ENCODE data around the gene PDZRN3. TPM values are rescaled to one million over a fixed set of nuclear protein-coding genes. Genes with fewer than 3 reads are reported as not detected.

Gene PDZRN3
- total and polyA plus RNA-seq, 2 of the 13 experiments (the other 11 are each of a cell fraction or from before 2014, with no cell fraction given) = not detected

DNA sequence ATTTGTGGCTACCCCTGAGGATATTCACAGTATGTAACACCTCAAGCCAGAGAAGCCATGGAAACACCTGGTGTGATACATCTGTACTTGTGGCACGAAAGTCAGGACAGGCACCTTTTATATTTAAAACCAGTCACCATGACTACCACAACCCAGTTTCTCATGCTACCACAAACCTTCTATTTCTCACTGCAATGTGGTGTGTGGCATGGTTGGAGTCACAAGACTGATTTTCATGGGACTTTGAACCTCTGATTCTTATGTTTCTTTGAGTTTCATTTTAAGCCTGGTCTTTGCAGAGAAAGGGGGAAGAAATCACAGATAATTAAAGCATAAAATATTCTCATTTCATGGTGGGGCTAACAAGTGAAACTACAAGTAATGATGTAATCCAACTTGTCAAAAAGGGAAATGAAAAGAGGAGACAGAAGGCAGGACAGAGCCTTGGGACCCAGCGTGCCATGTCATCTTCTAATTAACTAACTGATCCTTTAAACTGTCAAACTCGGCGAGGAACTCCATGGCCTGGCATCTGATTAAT lies 175.9 kb downstream of the PDZRN3 start:
- Histone ChIP-seq H3K36me3 (replicated peaks in 1 of 2; ENCODE audit: control insufficient read depth in 1 of 2, insufficient read depth in 2 of 2, low read length in 2 of 2) (no peaks in the 10 kb centered on the region), H3K4me1 (ENCODE audit: insufficient read depth, low read length) (no peaks in the 10 kb centered on the region), H3K27ac (ENCODE audit: extremely low read length, insufficient read depth, low read length) (no peak overlapping the region), H3K27me3 (ENCODE audit: control insufficient read depth in 1 of 2, insufficient read depth in 2 of 2, low read length in 2 of 2) (no peaks in the 10 kb centered on the region), H3K79me2 (ENCODE audit: insufficient read depth, low read length) (no peaks in the 10 kb centered on the region), H2AFZ (ENCODE audit: low read length) (no peak overlapping the region), H3K4me2 (ENCODE audit: low read depth, low read length) (no peak overlapping the region), H3K9ac (ENCODE audit: insufficient read depth, low read depth, low read length) (no peak overlapping the region), H3K4me3 (replicated peaks in 1 of 3; ENCODE audit: insufficient read depth in 1 of 3, low read depth in 2 of 3, low read length in 3 of 3) (no peak overlapping the region), H3K9me3 (ENCODE audit: low read length) (no peaks in the 10 kb centered on the region), H4K20me1 (ENCODE audit: insufficient read depth, low read length) (no peaks in the 10 kb centered on the region)
- in situ Hi-C loops (cut with HindIII; ENCODE audit: extremely low pct_ligation_motif_present, low pct_unique_long_range_greater_than_20kb) = no loop called here
- CTCF ChIA-PET (ENCODE audit: low intra/inter-chr PET ratio, low total read pairs) = no interaction called here
- intact Hi-C loops (cut with micrococcal nuclease; ENCODE audit: unreplicated experiment) = no loop called here
- POLR2A ChIA-PET = no interaction called here
- no TSS peak for BruUV-seq (replicated peaks)
- WGBS (ENCODE audit: low lambda C conversion rate) = 43% methylated on average over 4 of the region's 4 CpGs
- no peak for TF ChIP-seq SCMH1 (CRISPR knock-in tag; IDR thresholded peaks at IDR 0.05; ENCODE audit: borderline replicate concordance)
- no peak for TF ChIP-seq TCF12 (IDR thresholded peaks at IDR 0.05)
- TF ChIP-seq TCF12 (CRISPR knock-in tag; IDR thresholded peaks at IDR 0.05) = no peak
- no peak for TF ChIP-seq RNF2 (conservative IDR thresholded peaks at IDR 0.05; ENCODE audit: low read depth)
- TF ChIP-seq ATF7 (IDR thresholded peaks at IDR 0.05) = 0 out of 2 replicates have a peak, but pooled peaks have one; percentile 4
- no peak for TF ChIP-seq ATF7 (CRISPR knock-in tag; IDR thresholded peaks at IDR 0.05)
- ATAC-seq (no peak), DNase-seq (ENCODE audit: low spot score) (no peak), FAIRE-seq (no peak)

- no peak overlapping the region for H3K4me3 ChIP-seq (replicated peaks in 1 of 3; ENCODE audit: insufficient read depth in 1 of 3, low read depth in 2 of 3, low read length in 3 of 3)
- H3K27ac ChIP-seq (ENCODE audit: extremely low read length, insufficient read depth, low read length) = no peak overlapping the region
- H2AFZ ChIP-seq (ENCODE audit: low read length) = no peak overlapping the region
- H3K9me3 ChIP-seq (ENCODE audit: low read length) = no peaks in the 10 kb centered on the region
- H3K4me1 ChIP-seq (ENCODE audit: insufficient read depth, low read length) = no peaks in the 10 kb centered on the region
- WGBS (ENCODE audit: low lambda C conversion rate) = 12% methylated on average over 2 of the region's 2 CpGs
- ATAC-seq (no peak), FAIRE-seq (no peak), DNase-seq (ENCODE audit: low spot score) (no peak)
- no peaks in the 10 kb centered on the region for H3K27me3 ChIP-seq (ENCODE audit: control insufficient read depth in 1 of 2, insufficient read depth in 2 of 2, low read length in 2 of 2)
- in situ Hi-C loops (cut with HindIII; ENCODE audit: extremely low pct_ligation_motif_present, low pct_unique_long_range_greater_than_20kb) = no loop called here
- intact Hi-C loops (cut with micrococcal nuclease; ENCODE audit: unreplicated experiment) = no loop called here
- H3K79me2 ChIP-seq (ENCODE audit: insufficient read depth, low read length) = no peaks in the 10 kb centered on the region
- ChIA-PET POLR2A (no interaction called here), CTCF (ENCODE audit: low intra/inter-chr PET ratio, low total read pairs) (no interaction called here)
- H3K36me3 ChIP-seq (replicated peaks in 1 of 2; ENCODE audit: control insufficient read depth in 1 of 2, insufficient read depth in 2 of 2, low read length in 2 of 2) = no peaks in the 10 kb centered on the region
- H3K4me2 ChIP-seq (ENCODE audit: low read depth, low read length) = no peak overlapping the region
- H4K20me1 ChIP-seq (ENCODE audit: insufficient read depth, low read length) = no peaks in the 10 kb centered on the region
- BruUV-seq (replicated peaks) = no TSS peak
- TF ChIP-seq ZKSCAN8 (CRISPR knock-in tag; IDR thresholded peaks at IDR 0.05; ENCODE audit: borderline replicate concordance) (no peak), NCOA2 (CRISPR knock-in tag; IDR thresholded peaks at IDR 0.05) (no peak), ZNF878 (CRISPR knock-in tag; IDR thresholded peaks at IDR 0.05) (no peak), IRF2 (CRISPR knock-in tag; IDR thresholded peaks at IDR 0.05) (no peak), ZNF280D (CRISPR knock-in tag; IDR thresholded peaks at IDR 0.05) (no peak), ZNF138 (CRISPR knock-in tag; IDR thresholded peaks at IDR 0.05; ENCODE audit: low read depth) (no peak), HNRNPLL (IDR thresholded peaks at IDR 0.05; ENCODE audit: low read depth, low read length, poor library complexity, severe bottlenecking) (no peak), ZNF749 (CRISPR knock-in tag; IDR thresholded peaks at IDR 0.05; ENCODE audit: borderline replicate concordance) (no peak), ATF7 (IDR thresholded peaks at IDR 0.05) (no peak), ATF7 (CRISPR knock-in tag; IDR thresholded peaks at IDR 0.05) (no peak), ZBTB3 (CRISPR knock-in tag; IDR thresholded peaks at IDR 0.05; ENCODE audit: borderline replicate concordance, low read depth) (no peak)
- no peak overlapping the region for H3K9ac ChIP-seq (ENCODE audit: insufficient read depth, low read depth, low read length)
Measured at GRCh38 chr3:73448041-73448440, 176.7 kb downstream of the PDZRN3 start.

Measured in HepG2 (cell line).